ENCODE measurements around the gene CELF4. TPM values are rescaled to one million over a fixed set of nuclear protein-coding genes. Genes with fewer than 3 reads are reported as not detected.

The CELF4 gene
- total and polyA plus RNA-seq, 10 of the 15 experiments (the other 5 are each of a cell fraction or from before 2014, with no cell fraction given) = 0.03 to 0.32 TPM; not detected in 8

DNA sequence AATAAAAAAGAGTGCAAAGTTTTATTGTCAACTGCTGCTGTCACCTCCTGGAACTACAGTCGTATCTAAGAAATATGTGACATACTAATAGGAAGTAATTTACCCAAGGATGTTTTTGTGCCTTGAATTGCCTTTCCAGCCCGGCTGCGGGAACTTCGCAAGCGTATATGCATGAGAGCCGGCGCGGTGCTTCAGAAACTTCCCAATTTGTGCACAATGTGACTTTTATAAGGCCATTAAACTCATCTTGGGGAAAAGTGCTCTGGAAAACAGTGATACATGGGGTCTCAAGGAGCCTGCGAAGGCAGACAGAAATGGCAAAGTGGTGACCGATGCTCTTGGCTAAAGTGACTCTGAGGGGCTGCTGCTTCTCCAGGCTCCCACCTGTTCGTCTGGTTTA, 41.7 kb upstream of the CELF4 start:
- ChIA-PET POLR2A (no interaction called here), RAD21 (ENCODE audit: unreplicated experiment) (no interaction called here), CTCF (no interaction called here), SMC1A (ENCODE audit: uncharacterized antibody, unreplicated experiment) (no interaction called here)
- FAIRE-seq = no peak
- in situ Hi-C loops (cut with MboI) = no loop called here
- Histone ChIP-seq H2AFZ (ENCODE audit: control insufficient read depth, low read depth, low read length) (no peak overlapping the region), H3K79me2 (ENCODE audit: control insufficient read depth, insufficient read depth, low read length) (no peaks in the 10 kb centered on the region), H3K9me3 (replicated peaks; ENCODE audit: control insufficient read depth, insufficient read depth, low read length) (no peaks in the 10 kb centered on the region), H3K4me3 (no peak overlapping the region), H4K20me1 (ENCODE audit: control insufficient read depth, insufficient read depth) (no peaks in the 10 kb centered on the region), H3K27me3 (replicated peaks in 1 of 2; ENCODE audit: control insufficient read depth in 2 of 2, insufficient read depth in 2 of 2, low read length in 1 of 2) (no peaks in the 10 kb centered on the region), H3K36me3 (ENCODE audit: control insufficient read depth in 2 of 2, insufficient read depth in 2 of 2, low read length in 1 of 2) (no peaks in the 10 kb centered on the region), H3K4me1 (ENCODE audit: control insufficient read depth, insufficient read depth, low read length) (no peaks in the 10 kb centered on the region), H3K4me2 (ENCODE audit: control insufficient read depth, insufficient read depth) (no peak overlapping the region), H3K27ac (ENCODE audit: control insufficient read depth, insufficient read depth) (no peak overlapping the region), H3K9ac (ENCODE audit: control insufficient read depth, insufficient read depth, low read length) (no peak overlapping the region)
- BruUV-seq (replicated peaks) = no TSS peak
- TF ChIP-seq PML (IDR thresholded peaks at IDR 0.05; ENCODE audit: low read length) (no peak), KLF5 (IDR thresholded peaks at IDR 0.05; ENCODE audit: partially characterized antibody) (no peak), CREM (IDR thresholded peaks at IDR 0.05; ENCODE audit: low read depth) (no peak), SUPT20H (IDR thresholded peaks at IDR 0.05; ENCODE audit: borderline replicate concordance, control insufficient read depth, low read depth, low read length) (no peak), NR2F1 (conservative IDR thresholded peaks at IDR 0.05) (no peak), USF1 (IDR thresholded peaks at IDR 0.05; ENCODE audit: borderline replicate concordance, extremely low read length, insufficient read depth, low read depth, low read length) (no peak), CEBPB (IDR thresholded peaks at IDR 0.05; ENCODE audit: borderline replicate concordance in 1 of 2, low read depth in 2 of 2, low read length in 2 of 2) (no peak), POLR2A (IDR thresholded peaks at IDR 0.05; ENCODE audit: low read depth, low read length) (no peak)
- TF ChIP-seq, protein P1, sequence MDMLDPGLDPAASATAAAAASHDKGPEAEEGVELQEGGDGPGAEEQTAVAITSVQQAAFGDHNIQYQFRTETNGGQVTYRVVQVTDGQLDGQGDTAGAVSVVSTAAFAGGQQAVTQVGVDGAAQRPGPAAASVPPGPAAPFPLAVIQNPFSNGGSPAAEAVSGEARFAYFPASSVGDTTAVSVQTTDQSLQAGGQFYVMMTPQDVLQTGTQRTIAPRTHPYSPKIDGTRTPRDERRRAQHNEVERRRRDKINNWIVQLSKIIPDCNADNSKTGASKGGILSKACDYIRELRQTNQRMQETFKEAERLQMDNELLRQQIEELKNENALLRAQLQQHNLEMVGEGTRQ (IDR thresholded peaks at IDR 0.05; ENCODE audit: borderline replicate concordance, low read depth, low read length) = no peak
- intact Hi-C loops (cut with micrococcal nuclease; ENCODE audit: unreplicated experiment) = no loop called here
- DNase-seq (ENCODE audit: low read depth, low spot score) = no peak
- WGBS (ENCODE audit: insufficient coverage, insufficient replicate concordance, low lambda C conversion rate, missing lambda C conversion rate) = 77% methylated on average over 11 of the region's 11 CpGs
- ATAC-seq = no peak

Measured in GM12878 (cell line).